HepG2 (cell line): ENCODE results near the gene ELOVL6. TPM values are rescaled to one million over a fixed set of nuclear protein-coding genes. Genes with fewer than 3 reads are reported as not detected.

Source experiments
- ARNTL ChIP-seq: sonication (generic); formaldehyde crosslinking; IDR thresholded peaks from 2 replicates; pipeline ENCODE4 v1.4.0; 2020; ENCODE audit warnings: mild to moderate bottlenecking, missing genetic modification reagents
- ATM ChIP-seq: fragments of 450-650 bp; IDR thresholded peaks from 2 replicates; pipeline ENCODE4 v1.7.1; 2017; ENCODE audit warnings: mild to moderate bottlenecking, borderline replicate concordance
- CBX2 ChIP-seq, 2 experiments: fragments of 200-600 bp in 1 of 2; sonication (generic); formaldehyde crosslinking in 1 of 2; IDR thresholded peaks; 2 replicates each; pipeline versions ENCODE4 v1.7.0 to v1.8.1; 2018 to 2022; ENCODE audit warnings: low read depth in 2 of 2, low read length in 1 of 2, mild to moderate bottlenecking in 1 of 2, missing genetic modification reagents in 1 of 2
- NCOA2 ChIP-seq: sonication (generic); formaldehyde crosslinking; IDR thresholded peaks from 2 replicates; pipeline ENCODE4 v1.8.0; 2022; ENCODE audit warnings: inconsistent platforms
- NFYC ChIP-seq: IDR thresholded peaks from 2 replicates; pipeline ENCODE4 v1.6.1; 2016; ENCODE audit warnings: missing genetic modification reagents, missing compliant biosample characterization
- PTBP1 ChIP-seq: fragments of 200-400 bp; formaldehyde crosslinking; IDR thresholded peaks from 2 replicates; pipeline ENCODE4 v1.6.1; 2018; ENCODE audit warnings: low read length, low read depth; ENCODE audit not compliant: poor library complexity, severe bottlenecking
- REST ChIP-seq, 2 experiments: IDR thresholded peaks; 2 replicates each; pipeline ENCODE4 v1.6.1; 2011 to 2012; ENCODE audit warnings: low read length in 2 of 2, borderline replicate concordance in 1 of 2, low read depth in 1 of 2, mild to moderate bottlenecking in 1 of 2, moderate library complexity in 1 of 2
- THAP11 ChIP-seq: IDR thresholded peaks from 2 replicates; pipeline ENCODE4 v1.6.1; 2016; ENCODE audit warnings: missing biosample characterization, missing genetic modification reagents
- TMF1 ChIP-seq: sonication (generic); formaldehyde crosslinking; IDR thresholded peaks from 2 replicates; pipeline ENCODE4 v1.8.1; 2022; ENCODE audit warnings: low read depth, missing genetic modification reagents
- U2AF1 ChIP-seq: fragments of 200-400 bp; formaldehyde crosslinking; optimal IDR thresholded peaks from 2 replicates; pipeline ENCODE3; 2017; ENCODE audit warnings: mild to moderate bottlenecking, low read depth, low read length
- ZBTB42 ChIP-seq: sonication (generic); formaldehyde crosslinking; IDR thresholded peaks from 2 replicates; pipeline ENCODE4 v1.5.0; 2020; ENCODE audit warnings: mild to moderate bottlenecking, missing genetic modification reagents
- ZEB1 ChIP-seq: IDR thresholded peaks from 2 replicates; pipeline ENCODE4 v1.6.1; 2012; ENCODE audit warnings: mild to moderate bottlenecking, low read depth, inconsistent platforms; ENCODE audit not compliant: insufficient replicate concordance
- ZNF343 ChIP-seq: sonication (generic); formaldehyde crosslinking; IDR thresholded peaks from 2 replicates; pipeline ENCODE4 v1.4.0; 2020; ENCODE audit warnings: mild to moderate bottlenecking, missing genetic modification reagents
- ZNF503 ChIP-seq: sonication (generic); formaldehyde crosslinking; IDR thresholded peaks from 2 replicates; pipeline ENCODE4 v1.4.0; 2020; ENCODE audit warnings: missing genetic modification reagents
- ZNF552 ChIP-seq: sonication (generic); formaldehyde crosslinking; IDR thresholded peaks from 2 replicates; pipeline ENCODE4 v1.9.0; 2022; ENCODE audit warnings: missing genetic modification reagents, mild to moderate bottlenecking, borderline replicate concordance
- ZNF609 ChIP-seq: sonication (generic); formaldehyde crosslinking; IDR thresholded peaks from 2 replicates; pipeline ENCODE4 v1.4.0; 2020; ENCODE audit warnings: mild to moderate bottlenecking, missing genetic modification reagents, borderline replicate concordance
- ZNF704 ChIP-seq: sonication (generic); formaldehyde crosslinking; IDR thresholded peaks from 2 replicates; pipeline ENCODE4 v1.8.1; 2023; ENCODE audit warnings: mild to moderate bottlenecking, inconsistent platforms, moderate library complexity, missing genetic modification reagents, borderline replicate concordance
- polyA plus RNA-seq, 8 experiments: library from polyadenylated mRNA; depleted of rRNA in 3 of 8; stranded (reverse) in 7 of 8; unstranded in 1 of 8; fragments of >200 nt; fragmentation: Illumina TruSeq in 4 of 8; extraction: Trizol in 4 of 8; gene quantifications; 2 replicates each; pipeline versions ENCODE4 v1.2.1 to v1.2.3, GENCODE V29; 2011 to 2016; ENCODE audit warnings: low read depth in 4 of 8, missing spikeins in 1 of 8, mixed read lengths in 1 of 8; ENCODE audit not compliant: insufficient read depth in 1 of 8
- total RNA-seq, 5 experiments: library from RNA; depleted of rRNA; stranded (reverse); fragments of >200 nt; fragmentation: Illumina TruSeq; extraction: Trizol; gene quantifications; 2 replicates each; pipeline ENCODE4 v1.2.3, GENCODE V29; 2016; ENCODE audit warnings: low read depth in 1 of 5

ELOVL6 gene
- total and polyA plus RNA-seq, 2 of the 13 experiments (the other 11 are each of a cell fraction or from before 2014, with no cell fraction given) = 14.1 to 23.2 TPM

- TF ChIP-seq REST (IDR thresholded peaks at IDR 0.05; ENCODE audit: borderline replicate concordance in 1 of 2, low read depth in 1 of 2, low read length in 2 of 2) (no peak), PTBP1 (no peak), TMF1 (no peak), ATM (no peak), ZNF343 (peak; percentile 58; the same call in 1 of the 2 replicates), ARNTL (CRISPR knock-in tag) (0 out of 2 replicates have a peak, but pooled peaks have one; percentile 38), ZNF552 (CRISPR knock-in tag) (no peak), CBX2 (IDR thresholded peaks at IDR 0.05; ENCODE audit: low read depth, low read length) (no peak), CBX2 (CRISPR knock-in tag; IDR thresholded peaks at IDR 0.05; ENCODE audit: low read depth) (no peak; the same call in 1 of the 2 replicates), ZNF704 (CRISPR knock-in tag) (no peak), U2AF1 (no peak), ZBTB42 (no peak), NCOA2 (CRISPR knock-in tag) (no peak), THAP11 (CRISPR knock-in tag) (0 out of 2 replicates have a peak, but pooled peaks have one; percentile 12), NFYC (CRISPR knock-in tag) (no peak), ZNF609 (CRISPR knock-in tag) (no peak), ZNF503 (CRISPR knock-in tag) (no peak), ZEB1 (no peak)
Observed at GRCh38 chr4:110196206-110196870, 2.1 kb downstream of the ELOVL6 start (continued).
